Astrocyte of the cerebellum (primary cell): Measurements from ENCODE around the gene STIL.

ENCODE experiments used
- DNase-seq: peaks from one replicate; pipeline ENCODE4 v3.0.0-alpha.2; 2011; ENCODE audit warnings: low read depth
- H3K4me3 ChIP-seq: 2 replicates; pipeline ENCODE4 v1.5.1; 2011; ENCODE audit warnings: mild to moderate bottlenecking, low read depth, low read length, moderate library complexity
- in situ Hi-C: cut with HindIII; loops from 2 replicates; pipeline ENCODE4 v1.10.0; 2017; ENCODE audit warnings: low sequenced_read_pairs
- TF ChIP-seq, protein P1 (sequence below): IDR thresholded peaks from 2 replicates; pipeline ENCODE4 v1.5.1; 2012; ENCODE audit warnings: low read length, low read depth, moderate library complexity, mild to moderate bottlenecking; ENCODE audit errors: missing control alignments

The STIL gene

DNA sequence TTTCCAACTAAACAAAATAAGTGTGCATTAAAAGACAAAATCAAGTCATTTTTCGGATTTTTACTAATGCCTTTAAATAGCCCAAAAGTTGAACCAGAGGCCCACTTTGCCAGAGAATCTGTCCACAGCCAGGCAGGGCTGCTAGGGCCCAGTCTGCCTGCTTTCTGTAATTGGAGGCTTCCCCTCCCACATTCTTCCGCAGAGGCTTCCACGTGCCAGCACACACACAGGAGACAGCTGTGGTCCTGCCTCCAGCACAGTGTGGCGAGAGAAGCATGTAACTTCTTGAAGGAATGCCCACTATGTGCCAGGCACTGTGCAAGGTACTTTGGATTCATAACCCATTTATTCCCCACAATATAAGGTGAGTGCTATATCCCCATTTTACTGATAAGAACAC, 112.8 kb downstream of the STIL start:
- DNase-seq = no peak
- TF ChIP-seq, protein P1, sequence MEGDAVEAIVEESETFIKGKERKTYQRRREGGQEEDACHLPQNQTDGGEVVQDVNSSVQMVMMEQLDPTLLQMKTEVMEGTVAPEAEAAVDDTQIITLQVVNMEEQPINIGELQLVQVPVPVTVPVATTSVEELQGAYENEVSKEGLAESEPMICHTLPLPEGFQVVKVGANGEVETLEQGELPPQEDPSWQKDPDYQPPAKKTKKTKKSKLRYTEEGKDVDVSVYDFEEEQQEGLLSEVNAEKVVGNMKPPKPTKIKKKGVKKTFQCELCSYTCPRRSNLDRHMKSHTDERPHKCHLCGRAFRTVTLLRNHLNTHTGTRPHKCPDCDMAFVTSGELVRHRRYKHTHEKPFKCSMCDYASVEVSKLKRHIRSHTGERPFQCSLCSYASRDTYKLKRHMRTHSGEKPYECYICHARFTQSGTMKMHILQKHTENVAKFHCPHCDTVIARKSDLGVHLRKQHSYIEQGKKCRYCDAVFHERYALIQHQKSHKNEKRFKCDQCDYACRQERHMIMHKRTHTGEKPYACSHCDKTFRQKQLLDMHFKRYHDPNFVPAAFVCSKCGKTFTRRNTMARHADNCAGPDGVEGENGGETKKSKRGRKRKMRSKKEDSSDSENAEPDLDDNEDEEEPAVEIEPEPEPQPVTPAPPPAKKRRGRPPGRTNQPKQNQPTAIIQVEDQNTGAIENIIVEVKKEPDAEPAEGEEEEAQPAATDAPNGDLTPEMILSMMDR = no peak
- no peak overlapping the region for H3K4me3 ChIP-seq
- in situ Hi-C loops = no loop called here
